HEK293T (cell line): Measurements from ENCODE around the gene PPP1R12B.

Source experiments
- CTCF ChIA-PET: fragments of 350-600 bp; formaldehyde crosslinking; extraction: SDS; loops from one replicate; lab custom pipeline; 2021; ENCODE audit warnings: antibody characterized with exemption, inconsistent platforms; lab: Yijun Ruan, JAX
- POLR2A ChIA-PET: fragments of 350-600 bp; formaldehyde crosslinking; extraction: SDS; loops from one replicate; lab custom pipeline; 2020; ENCODE audit warnings: antibody characterized with exemption, inconsistent platforms; lab: Yijun Ruan, JAX
- DNase-seq: peaks from one replicate; pipeline ENCODE4 v3.0.0; 2012; ENCODE audit warnings: mixed read lengths; ENCODE audit errors: extremely low spot score
- ARNT ChIP-seq: fragments of 450-650 bp; IDR thresholded peaks from 2 replicates; pipeline ENCODE4 v1.6.1; 2017; ENCODE audit warnings: mild to moderate bottlenecking
- BHLHE40 ChIP-seq: fragments of 450-650 bp; IDR thresholded peaks from 2 replicates; pipeline ENCODE4 v1.6.1; 2016; ENCODE audit warnings: mild to moderate bottlenecking, moderate library complexity, borderline replicate concordance
- CTBP1 ChIP-seq: fragments of 450-650 bp; IDR thresholded peaks from 2 replicates; pipeline ENCODE4 v1.6.1; 2016; ENCODE audit warnings: borderline replicate concordance
- ELF4 ChIP-seq: fragments of 450-650 bp; IDR thresholded peaks from 2 replicates; pipeline ENCODE4 v1.6.1; 2017; ENCODE audit warnings: antibody characterized with exemption
- FOXA1 ChIP-seq: fragments of 450-650 bp; IDR thresholded peaks from 2 replicates; pipeline ENCODE4 v1.6.1; 2016; ENCODE audit warnings: mild to moderate bottlenecking
- FOXK2 ChIP-seq: fragments of 450-650 bp; IDR thresholded peaks from 2 replicates; pipeline ENCODE4 v1.6.1; 2016; ENCODE audit warnings: mild to moderate bottlenecking
- FOXM1 ChIP-seq: fragments of 450-650 bp; IDR thresholded peaks from 2 replicates; pipeline ENCODE4 v1.6.1; 2017; ENCODE audit warnings: mild to moderate bottlenecking, borderline replicate concordance
- HDGF ChIP-seq: fragments of 450-650 bp; IDR thresholded peaks from 2 replicates; pipeline ENCODE4 v1.6.1; 2017; ENCODE audit warnings: antibody characterized with exemption, borderline replicate concordance
- L3MBTL2 ChIP-seq: fragments of 450-650 bp; conservative IDR thresholded peaks from 2 replicates; pipeline ENCODE4 v1.6.1; 2016; ENCODE audit warnings: mild to moderate bottlenecking
- LEF1 ChIP-seq: fragments of 450-650 bp; IDR thresholded peaks from 2 replicates; pipeline ENCODE4 v1.6.1; 2017; ENCODE audit warnings: mild to moderate bottlenecking, borderline replicate concordance
- NFRKB ChIP-seq: fragments of 450-650 bp; IDR thresholded peaks from 2 replicates; pipeline ENCODE4 v1.6.1; 2016; ENCODE audit warnings: mild to moderate bottlenecking, moderate library complexity
- PKNOX1 ChIP-seq: fragments of 450-650 bp; IDR thresholded peaks from 2 replicates; pipeline ENCODE4 v1.6.1; 2016
- SP1 ChIP-seq: fragments of 450-650 bp; IDR thresholded peaks from 2 replicates; pipeline ENCODE4 v1.6.1; 2017
- SUZ12 ChIP-seq: fragments of 450-650 bp; IDR thresholded peaks from 2 replicates; pipeline ENCODE4 v1.6.1; 2016; ENCODE audit warnings: mild to moderate bottlenecking
- TARDBP ChIP-seq: fragments of 450-650 bp; IDR thresholded peaks from 2 replicates; pipeline ENCODE4 v1.6.1; 2016
- ZNF384 ChIP-seq: fragments of 450-650 bp; IDR thresholded peaks from 2 replicates; pipeline ENCODE4 v1.6.1; 2016

Gene PPP1R12B

GRCh38 chr1:202567738-202568137 is 219.2 kb downstream of the PPP1R12B start:
- DNase-seq: no peak
- ChIA-PET CTCF (no interaction called here), POLR2A (no interaction called here)
- TF ChIP-seq L3MBTL2 (no peak), PKNOX1 (no peak), FOXA1 (no peak), NFRKB (no peak), ZNF384 (no peak), TARDBP (no peak)

- CTCF ChIA-PET: no interaction called here
- DNase-seq: no peak
- TF ChIP-seq FOXM1 (no peak), HDGF (no peak), LEF1 (no peak), BHLHE40 (no peak), SP1 (no peak), TARDBP (no peak), PKNOX1 (no peak), ELF4 (no peak), FOXA1 (no peak), ARNT (no peak), ZNF384 (no peak), SUZ12 (no peak), NFRKB (no peak)
- POLR2A ChIA-PET: no interaction called here
Measured at GRCh38 chr1:202568410-202568809, 219.9 kb downstream of the PPP1R12B start.

- TF ChIP-seq HDGF: no peak
- CTCF ChIA-PET: interaction anchor here (0.9 to 1.2 kb wide), 2 partner anchors 9 to 31 kb away, joined by 3 to 5 read pairs; no protein-coding TSS in a partner anchor
- POLR2A ChIA-PET: no interaction called here
- no peak for DNase-seq
Measured at GRCh38 chr1:202568826-202569225, 220.3 kb downstream of the PPP1R12B start.

GRCh38 chr1:202569393-202570322 is 221.2 kb downstream of the PPP1R12B start:
- no peak for TF ChIP-seq FOXK2
- no peak for TF ChIP-seq SP1
- no peak for TF ChIP-seq SUZ12
- TF ChIP-seq BHLHE40: no peak
- no peak for TF ChIP-seq CTBP1
- no peak for TF ChIP-seq NFRKB
- no peak for TF ChIP-seq HDGF
- no peak for TF ChIP-seq ELF4
- TF ChIP-seq ARNT: no peak
- TF ChIP-seq ZNF384: no peak
- TF ChIP-seq PKNOX1: no peak
- no peak for TF ChIP-seq FOXM1
- no peak for TF ChIP-seq L3MBTL2
- TF ChIP-seq FOXA1: no peak
- no peak for TF ChIP-seq TARDBP
- CTCF ChIA-PET: interaction anchor here (0.9 to 1.2 kb wide), 2 partner anchors 8 to 30 kb away, joined by 3 to 5 read pairs; no protein-coding TSS in a partner anchor
- POLR2A ChIA-PET: no interaction called here

GRCh38 chr1:202571719-202572339 is 223.3 kb downstream of the PPP1R12B start:
- POLR2A ChIA-PET: no interaction called here
- peak; percentile 63 for DNase-seq
- CTCF ChIA-PET: interaction anchor here (0.5 to 1.2 kb wide), 2 partner anchors 29 to 140 kb away, joined by 3 read pairs; no protein-coding TSS in a partner anchor
- no peak for TF ChIP-seq SUZ12
- TF ChIP-seq TARDBP: no peak
- TF ChIP-seq HDGF: no peak
- TF ChIP-seq ARNT: no peak
- TF ChIP-seq CTBP1: no peak
- no peak for TF ChIP-seq PKNOX1
- no peak for TF ChIP-seq ZNF384
- TF ChIP-seq L3MBTL2: no peak
- no peak for TF ChIP-seq FOXA1
- no peak for TF ChIP-seq ELF4
- no peak for TF ChIP-seq FOXM1
- TF ChIP-seq NFRKB: no peak
- TF ChIP-seq BHLHE40: no peak
- TF ChIP-seq LEF1: no peak
- no peak for TF ChIP-seq FOXK2
- no peak for TF ChIP-seq SP1

More at GRCh38 chr1:202569393-202570322, 221.2 kb downstream of the PPP1R12B start:
- no peak for DNase-seq
